Esophagus muscularis mucosa (tissue), 4 donors: ENCODE data around the gene PIK3R4. TPM values are rescaled to one million over a fixed set of nuclear protein-coding genes. Genes with fewer than 3 reads are reported as not detected.

Experiments
- DNase-seq: peaks from one replicate; pipeline ENCODE4 v3.0.0-alpha.2; 2017; ENCODE audit errors: extremely low spot score
- H3K27ac ChIP-seq, 4 donors: fragments of 200-600 bp; sonication (generic); replicated peaks in 1 of 4; 1 replicate in 3 of 4; 2 replicates in 1 of 4; pipeline ENCODE4 v1.5.1; 2016 to 2019; ENCODE audit warnings: mild to moderate bottlenecking in 1 of 4
- H3K27me3 ChIP-seq, 4 donors: fragments of 200-600 bp; sonication (generic); one replicate each; pipeline versions ENCODE4 v1.5.1 to v1.6.0; 2016 to 2019
- H3K36me3 ChIP-seq, 4 donors: fragments of 200-600 bp; sonication (generic); one replicate each; pipeline ENCODE4 v1.5.1; 2016 to 2019
- H3K4me1 ChIP-seq, 4 donors: fragments of 200-600 bp; sonication (generic); one replicate each; pipeline ENCODE4 v1.5.1; 2016 to 2019
- H3K4me3 ChIP-seq, 4 donors: fragments of 200-600 bp; sonication (generic); 1 replicate in 2 of 4; 2 replicates in 2 of 4; pipeline ENCODE4 v1.5.1; 2016 to 2019; ENCODE audit warnings: mild to moderate bottlenecking in 4 of 4, moderate library complexity in 1 of 4
- H3K9me3 ChIP-seq, 4 donors: fragments of 200-600 bp; sonication (generic); 1 replicate in 3 of 4; 2 replicates in 1 of 4; pipeline ENCODE4 v1.5.1; 2016 to 2019
- CTCF ChIP-seq, 3 experiments: fragments of 200-600 bp in 2 of 3; fragments of 450-650 bp in 1 of 3; sonication (generic) in 2 of 3; IDR thresholded peaks; one replicate each; pipeline ENCODE4 v1.5.1; 2017 to 2019; ENCODE audit warnings: antibody characterized with exemption in 3 of 3, mild to moderate bottlenecking in 2 of 3, moderate library complexity in 1 of 3
- EP300 ChIP-seq: sonication (generic); formaldehyde crosslinking; IDR thresholded peaks from one replicate; pipeline ENCODE4 v1.6.1; 2017; ENCODE audit warnings: antibody characterized with exemption
- POLR2A ChIP-seq: fragments of 450-650 bp; IDR thresholded peaks from one replicate; pipeline ENCODE4 v1.6.1; 2017; ENCODE audit warnings: antibody characterized with exemption, moderate library complexity, mild to moderate bottlenecking, low read depth
- POLR2AphosphoS5 ChIP-seq, 2 donors: sonication (generic); formaldehyde crosslinking; IDR thresholded peaks; one replicate each; pipeline ENCODE4 v1.6.1; 2017; ENCODE audit warnings: antibody characterized with exemption in 2 of 2
- WGBS: methylation state at CpG from one replicate; pipeline ENCODE4 v1.1.5; 2018; 5-methylcytosine and 5-hydroxymethylcytosine counted together
- intact Hi-C: fragments of 100-400 bp; cut with DNase I; formaldehyde crosslinking; loops from one replicate; pipeline ENCODE4 v1.15.1; 2023
- total RNA-seq, 4 donors: library from RNA; depleted of rRNA; stranded (reverse); fragments of >200 nt; gene quantifications; one replicate each; pipeline versions ENCODE4 v1.1.0 to v1.2.1, GENCODE V29; 2016

PIK3R4 gene
- total RNA-seq, 4 donors from 2014 or later, result 30.6 to 40.0 (median 38.0) TPM

- no peak overlapping the region for H3K27ac ChIP-seq
- peaks cover 0 to 15% (median 0%) of the 10 kb centered on the region in 4 donors for H3K27me3 ChIP-seq
- peak; percentile 64 to 79 (median 74) for TF ChIP-seq CTCF (IDR thresholded peaks at IDR 0.05)
- no peak for TF ChIP-seq POLR2A
- no peak for TF ChIP-seq POLR2AphosphoS5 (IDR thresholded peaks at IDR 0.05)
- H3K36me3 ChIP-seq, result no peaks in the 10 kb centered on the region
- DNase-seq, result no peak
- intact Hi-C loops, result loop anchor here (2.0 to 10.0 kb wide), 2 partner anchors 75 to 133 kb away; no protein-coding TSS in a partner anchor
- WGBS, result 5% methylated on average over 4 of the region's 4 CpGs
- H3K4me3 ChIP-seq, result no peak overlapping the region
- no peaks in the 10 kb centered on the region for H3K9me3 ChIP-seq
- H3K4me1 ChIP-seq, result peaks cover 0 to 4% (median 2%) of the 10 kb centered on the region in 4 donors
These were observed 13.2 kb upstream of the PIK3R4 start for GRCh38 chr3:130759692-130760338.

- peaks cover 0 to 15% (median 0%) of the 10 kb centered on the region in 4 donors for H3K27me3 ChIP-seq
- WGBS, result 83% methylated on average over 7 of the region's 7 CpGs
- H3K27ac ChIP-seq, result no peak overlapping the region
- intact Hi-C loops, result loop anchor here (2.0 kb wide), 1 partner anchor 134 kb away; no protein-coding TSS in a partner anchor
- peaks cover 0 to 4% (median 2%) of the 10 kb centered on the region in 4 donors for H3K4me1 ChIP-seq
- no peaks in the 10 kb centered on the region for H3K36me3 ChIP-seq
- H3K9me3 ChIP-seq, result no peaks in the 10 kb centered on the region
- DNase-seq, result no peak
- no peak for TF ChIP-seq EP300
- no peak for TF ChIP-seq POLR2AphosphoS5 (IDR thresholded peaks at IDR 0.05)
- no peak for TF ChIP-seq POLR2A
- no peak overlapping the region for H3K4me3 ChIP-seq
These were observed 12.2 kb upstream of the PIK3R4 start for GRCh38 chr3:130758624-130759369.

GRCh38 chr3:130757611-130758150 lies 11.1 kb upstream of the PIK3R4 start:
- DNase-seq, result no peak
- Histone ChIP-seq H3K36me3 (no peaks in the 10 kb centered on the region), H3K9me3 (no peaks in the 10 kb centered on the region), H3K27ac (no peak overlapping the region), H3K4me1 (peaks cover 0 to 4% (median 2%) of the 10 kb centered on the region in 4 donors), H3K27me3 (peaks cover 0 to 8% (median 0%) of the 10 kb centered on the region in 4 donors), H3K4me3 (no peak overlapping the region)
- intact Hi-C loops, result loop anchor here (2.0 kb wide), 1 partner anchor 135 kb away; no protein-coding TSS in a partner anchor
- TF ChIP-seq CTCF (IDR thresholded peaks at IDR 0.05), result no peak
- TF ChIP-seq POLR2AphosphoS5 (IDR thresholded peaks at IDR 0.05), result no peak
- no peak for TF ChIP-seq EP300
- no peak for TF ChIP-seq POLR2A
- WGBS, result 80% methylated on average over 3 of the region's 3 CpGs

- intact Hi-C loops, result no loop called here
- TF ChIP-seq CTCF (IDR thresholded peaks at IDR 0.05) (no peak), POLR2AphosphoS5 (IDR thresholded peaks at IDR 0.05) (no peak), POLR2A (no peak), EP300 (no peak)
- H3K4me1 ChIP-seq, result peaks cover 0 to 4% (median 2%) of the 10 kb centered on the region in 4 donors
- no peaks in the 10 kb centered on the region for H3K36me3 ChIP-seq
- no peak overlapping the region for H3K27ac ChIP-seq
- WGBS, result 82% methylated on average over 5 of the region's 5 CpGs
- H3K27me3 ChIP-seq, result no peaks in the 10 kb centered on the region
- no peak overlapping the region for H3K4me3 ChIP-seq
- no peaks in the 10 kb centered on the region for H3K9me3 ChIP-seq
- no peak for DNase-seq
These were observed 9.0 kb upstream of the PIK3R4 start for GRCh38 chr3:130755666-130756065.

- no peaks in the 10 kb centered on the region for H3K9me3 ChIP-seq
- intact Hi-C loops, result loop anchor here (10.0 kb wide), 2 partner anchors 276 to 636 kb away; partner anchors contain the start of genes ASTE1, NEK11 and NUDT16
- no peak for TF ChIP-seq POLR2A
- no peak for TF ChIP-seq CTCF (IDR thresholded peaks at IDR 0.05)
- TF ChIP-seq POLR2AphosphoS5 (IDR thresholded peaks at IDR 0.05), result no peak
- no peak for TF ChIP-seq EP300
- H3K4me3 ChIP-seq, result no peak overlapping the region
- H3K36me3 ChIP-seq, result peaks cover 0 to 8% (median 3%) of the 10 kb centered on the region in 4 donors
- H3K4me1 ChIP-seq, result peaks cover 20 to 36% (median 31%) of the 10 kb centered on the region in 4 donors
- 50% methylated on average over 1 of the region's 1 CpG for WGBS
- no peak for DNase-seq
- peak overlapping the region in 3 of 4 donors; percentile 81 to 91 (median 87) for H3K27ac ChIP-seq
- H3K27me3 ChIP-seq, result no peaks in the 10 kb centered on the region
These were observed 2.4 kb upstream of the PIK3R4 start for GRCh38 chr3:130748981-130749380.
